IMR-90 (cell line): ENCODE data around the gene AUH. TPM values are rescaled to one million over a fixed set of nuclear protein-coding genes. Genes with fewer than 3 reads are reported as not detected.

Source experiments
- ATAC-seq: fragments of 200-7000 bp; cut with Tn5 transposase; 2 replicates; pipeline ENCODE4 v1.9.1; 2020; ENCODE audit warnings: low read depth, mild to moderate bottlenecking, moderate library complexity
- BruUV-seq: library from RNA; stranded (reverse); fragments of 400-500 nt; replicated peaks from 2 replicates; lab custom pipeline; 2021; lab: Mats Ljungman, UMichigan
- CTCF ChIA-PET: fragments of 300-600 bp; formaldehyde crosslinking; extraction: SDS; loops from one replicate; lab custom pipeline; 2021; ENCODE audit warnings: antibody characterized with exemption; lab: Yijun Ruan, JAX
- POLR2A ChIA-PET: fragments of 300-600 bp; sonication (Branson Sonifier 250); formaldehyde crosslinking; loops from one replicate; lab custom pipeline; 2022; ENCODE audit warnings: antibody characterized with exemption; ENCODE audit not compliant: unreplicated experiment; lab: Charles Lee
- DNase-seq: peaks from one replicate; pipeline ENCODE4 v3.0.0; 2013
- H2AFZ ChIP-seq: replicated peaks from 2 replicates; pipeline ENCODE3; 2013; ENCODE audit warnings: low read length, mild to moderate bottlenecking; ENCODE audit not compliant: poor library complexity
- H2AK5ac ChIP-seq: 2 replicates; pipeline ENCODE4 v1.6.1; 2013; ENCODE audit warnings: low read depth, low read length, inconsistent platforms
- H2AK9ac ChIP-seq: replicated peaks from 2 replicates; pipeline ENCODE3; 2013; ENCODE audit warnings: mild to moderate bottlenecking, low read depth, low read length, moderate library complexity; ENCODE audit not compliant: poor library complexity
- H2BK120ac ChIP-seq: 2 replicates; pipeline ENCODE4 v1.6.1; 2013; ENCODE audit warnings: low read depth, low read length, inconsistent platforms
- H2BK15ac ChIP-seq: 3 replicates; pipeline ENCODE4 v1.6.1; 2013; ENCODE audit warnings: low read depth, low read length, inconsistent platforms
- H2BK20ac ChIP-seq: 2 replicates; pipeline ENCODE4 v1.6.1; 2013; ENCODE audit warnings: low read depth, mild to moderate bottlenecking, inconsistent platforms, low read length, moderate library complexity
- H2BK5ac ChIP-seq: 2 replicates; pipeline ENCODE4 v1.6.1; 2013; ENCODE audit warnings: mild to moderate bottlenecking, low read depth, low read length, inconsistent platforms; ENCODE audit not compliant: poor library complexity, severe bottlenecking
- H3K14ac ChIP-seq: replicated peaks from 2 replicates; pipeline ENCODE4 v1.6.1; 2013; ENCODE audit warnings: low read depth, low read length, inconsistent platforms
- H3K18ac ChIP-seq: 2 replicates; pipeline ENCODE4 v1.6.1; 2013; ENCODE audit warnings: low read depth, low read length, control low read depth
- H3K23ac ChIP-seq: 2 replicates; pipeline ENCODE4 v1.6.1; 2013; ENCODE audit warnings: low read depth, low read length, inconsistent platforms
- H3K27ac ChIP-seq: 2 replicates; pipeline ENCODE4 v1.5.1; 2013; ENCODE audit warnings: mild to moderate bottlenecking, control low read depth, low read length; ENCODE audit not compliant: insufficient read depth
- H3K27me3 ChIP-seq: 2 replicates; pipeline ENCODE4 v1.6.1; 2013; ENCODE audit warnings: low read length; ENCODE audit not compliant: control insufficient read depth, insufficient read depth
- H3K36me3 ChIP-seq: 2 replicates; pipeline ENCODE4 v1.6.1; 2013; ENCODE audit warnings: low read length, mixed read lengths; ENCODE audit not compliant: control insufficient read depth, insufficient read depth
- H3K4ac ChIP-seq: 2 replicates; pipeline ENCODE4 v1.6.1; 2013; ENCODE audit warnings: low read depth, low read length, inconsistent platforms
- H3K4me1 ChIP-seq: 2 replicates; pipeline ENCODE4 v1.6.1; 2013; ENCODE audit warnings: low read length, mixed read lengths; ENCODE audit not compliant: control insufficient read depth, insufficient read depth
- H3K4me2 ChIP-seq: 2 replicates; pipeline ENCODE4 v1.6.1; 2013; ENCODE audit warnings: low read depth, mild to moderate bottlenecking, control low read depth, low read length, moderate library complexity
- H3K4me3 ChIP-seq: 2 replicates; pipeline ENCODE4 v1.5.1; 2013; ENCODE audit warnings: low read depth, mild to moderate bottlenecking, control low read depth, low read length, moderate library complexity; ENCODE audit not compliant: insufficient read depth
- H3K56ac ChIP-seq: 2 replicates; pipeline ENCODE4 v1.6.1; 2013; ENCODE audit warnings: low read length, inconsistent platforms; ENCODE audit not compliant: insufficient read depth; ENCODE audit errors: extremely low read depth
- H3K79me1 ChIP-seq, 2 experiments: 2 replicates each; pipeline ENCODE4 v1.6.1; 2013; ENCODE audit warnings: low read length in 2 of 2, inconsistent platforms in 1 of 2, low read depth in 1 of 2
- H3K9ac ChIP-seq: 2 replicates; pipeline ENCODE4 v1.6.1; 2013; ENCODE audit warnings: low read depth, low read length, control low read depth
- H3K9me1 ChIP-seq: 2 replicates; pipeline ENCODE4 v1.6.1; 2013; ENCODE audit warnings: low read length, inconsistent platforms; ENCODE audit not compliant: insufficient read depth
- H3K9me3 ChIP-seq: 2 replicates; pipeline ENCODE4 v1.6.1; 2013; ENCODE audit warnings: low read length; ENCODE audit not compliant: control insufficient read depth, insufficient read depth
- H4K20me1 ChIP-seq: 2 replicates; pipeline ENCODE4 v1.6.1; 2013; ENCODE audit warnings: low read length, inconsistent platforms; ENCODE audit not compliant: insufficient read depth
- H4K5ac ChIP-seq: 2 replicates; pipeline ENCODE4 v1.6.1; 2013; ENCODE audit warnings: mild to moderate bottlenecking, low read depth, low read length, control low read depth
- H4K8ac ChIP-seq, 2 experiments: 2 replicates each; pipeline ENCODE4 v1.6.1; 2013; ENCODE audit warnings: low read depth in 2 of 2, low read length in 2 of 2, control low read depth in 1 of 2, inconsistent platforms in 1 of 2
- H4K91ac ChIP-seq: 2 replicates; pipeline ENCODE4 v1.6.1; 2013; ENCODE audit warnings: low read depth, low read length, inconsistent platforms; ENCODE audit not compliant: insufficient read depth
- CEBPB ChIP-seq: IDR thresholded peaks from 2 replicates; pipeline ENCODE4 v1.6.1; 2012; ENCODE audit warnings: low read depth, low read length, improper control_type of control experiment
- CHD1 ChIP-seq: IDR thresholded peaks from 2 replicates; pipeline ENCODE4 v1.6.1; 2012; ENCODE audit warnings: low read depth, low read length, improper control_type of control experiment
- WGBS, 2 experiments: methylation state at CpG; one replicate each; pipeline versions ENCODE4 v1.1.5 to v1.1.7; 2013; ENCODE audit warnings: missing lambda C conversion rate in 2 of 2; ENCODE audit not compliant: insufficient read length in 1 of 2; ENCODE audit errors: extremely low coverage in 2 of 2; 5-methylcytosine and 5-hydroxymethylcytosine counted together
- dilution Hi-C: fragments of 300-500 bp; cut with HindIII; formaldehyde crosslinking; loops from one replicate; pipeline ENCODE4 v1.14.3; 2018; ENCODE audit warnings: low sequenced_read_pairs; ENCODE audit not compliant: unreplicated experiment
- in situ Hi-C: fragments of 300-500 bp; cut with MboI; formaldehyde crosslinking; loops from 3 replicates; pipeline ENCODE4 v1.14.3; 2019; ENCODE audit warnings: low sequenced_read_pairs, inconsistent platforms, mixed read lengths
- intact Hi-C: fragments of 100-400 bp; cut with micrococcal nuclease; formaldehyde crosslinking; loops from 2 replicates; pipeline ENCODE4 v1.10.0; 2022
- polyA plus RNA-seq, 3 experiments: library from polyadenylated mRNA; depleted of rRNA; stranded (reverse); fragments of >200 nt; gene quantifications; 2 replicates each; pipeline ENCODE4 v1.2.3, GENCODE V29; 2012; ENCODE audit warnings: low replicate concordance in 1 of 3
- total RNA-seq: library from RNA; depleted of rRNA; stranded (reverse); fragments of >200 nt; gene quantifications from 2 replicates; pipeline ENCODE4 v1.2.3, GENCODE V29; 2012

Gene AUH
- total and polyA plus RNA-seq, 2 of the 4 experiments (the other 2 are of a cell fraction), result 5.9 to 8.1 TPM

DNA sequence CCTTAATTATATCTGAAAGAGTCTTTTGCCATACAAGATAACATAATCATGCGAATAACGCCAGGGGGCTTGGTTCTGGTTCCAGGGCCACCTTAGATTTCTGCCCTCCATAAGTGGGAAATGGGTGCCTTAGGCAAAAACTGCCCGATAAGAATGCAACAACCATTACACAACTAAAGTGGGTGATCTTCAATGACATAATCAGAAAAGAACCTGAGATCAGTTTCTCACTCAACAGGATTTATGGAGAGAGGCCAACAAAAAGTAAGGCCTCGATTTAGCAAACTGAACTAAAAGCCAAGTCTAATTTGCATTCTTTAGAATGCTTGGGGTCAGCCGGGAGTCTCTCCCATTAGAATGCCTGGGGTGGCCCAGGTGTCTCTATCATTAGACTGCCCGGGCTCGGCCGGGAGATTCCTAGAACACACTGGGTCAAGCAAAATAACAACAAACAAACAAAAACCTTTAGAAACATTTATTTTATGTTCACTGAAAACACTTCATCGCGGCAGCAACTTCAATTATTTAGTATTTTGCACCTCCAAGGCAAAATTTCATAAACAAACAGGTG, 194.8 kb downstream of the AUH start:
- Histone ChIP-seq H2BK20ac (peak overlapping the region; percentile 61), H3K4me3 (no peak overlapping the region), H3K23ac (no peak overlapping the region), H2AK9ac (no peak overlapping the region), H3K27me3 (no peaks in the 10 kb centered on the region), H3K27ac (no peak overlapping the region), H3K79me1 (peaks cover 9 to 26% of the 10 kb centered on the region in 2 experiments), H2BK120ac (peak overlapping the region; percentile 54; the same call in 1 of the 2 replicates), H4K8ac (no peak overlapping the region), H3K4me1 (peaks cover 37% of the 10 kb centered on the region), H3K14ac (no peak overlapping the region), H4K20me1 (no peaks in the 10 kb centered on the region), H3K4ac (no peak overlapping the region), H2BK15ac (no peak overlapping the region), H3K18ac (no peak overlapping the region), H3K9me3 (peaks cover 4% of the 10 kb centered on the region; the same call in 1 of the 2 replicates), H4K5ac (no peak overlapping the region), H4K91ac (no peak overlapping the region), H2AK5ac (0 out of 2 replicates have a peak overlapping the region, but pooled peaks have one; percentile 35), H3K9me1 (peaks cover 22% of the 10 kb centered on the region), H3K4me2 (no peak overlapping the region), H2BK5ac (no peak overlapping the region), H3K9ac (no peak overlapping the region), H2AFZ (no peak overlapping the region), H3K36me3 (no peaks in the 10 kb centered on the region), H3K56ac (no peak overlapping the region)
- DNase-seq (peak; percentile 75), ATAC-seq (no peak)
- BruUV-seq, result no TSS peak
- dilution Hi-C loops, result no loop called here
- TF ChIP-seq CEBPB, result peak; percentile 71
- TF ChIP-seq CHD1, result no peak
- intact Hi-C loops, result no loop called here
- CTCF ChIA-PET, result no interaction called here
- in situ Hi-C loops, result no loop called here
- POLR2A ChIA-PET, result no interaction called here
- WGBS, 2 experiments, result no CpG with 5 or more reads among the region's 10 CpGs
